ENCODE data around the gene SGPL1. TPM values are rescaled to one million over a fixed set of nuclear protein-coding genes. Genes with fewer than 3 reads are reported as not detected.

The SGPL1 gene
- total and polyA plus RNA-seq, 2 of the 8 experiments (the other 6 are each of a cell fraction or from before 2014, with no cell fraction given), result 20.5 to 51.6 TPM

GRCh38 chr10:70901276-70901878, 85.6 kb downstream of the SGPL1 start:
- H3K36me3 ChIP-seq (ENCODE audit: control insufficient read depth in 2 of 4, insufficient read depth in 4 of 4, low read length in 3 of 4), result no peaks in the 10 kb centered on the region
- H3K27me3 ChIP-seq (replicated peaks in 1 of 4; ENCODE audit: control insufficient read depth in 3 of 4, extremely low read depth in 1 of 4, insufficient read depth in 3 of 4, low read length in 3 of 4), result no peaks in the 10 kb centered on the region
- no peak overlapping the region for H2BK12ac ChIP-seq (ENCODE audit: low read depth, low read length)
- no peak overlapping the region for H3K4ac ChIP-seq (replicated peaks; ENCODE audit: insufficient read length, low read depth, low read length)
- no peaks in the 10 kb centered on the region for H3K79me1 ChIP-seq (ENCODE audit: low read depth, low read length)
- H3K27ac ChIP-seq (ENCODE audit: low read depth, low read length), result no peak overlapping the region
- no peaks in the 10 kb centered on the region; a peak in 1 of 7 replicates for H3K4me1 ChIP-seq (replicated peaks in 1 of 4; ENCODE audit: control insufficient read depth in 3 of 4, insufficient read depth in 4 of 4, low read length in 3 of 4)
- CTCF ChIA-PET (ENCODE audit: partially characterized antibody), result interaction anchor here (0.6 to 13.3 kb wide), 11 partner anchors 8 to 1883 kb away, joined by 3 to 237 read pairs (median 5); no protein-coding TSS in a partner anchor
- H3K9ac ChIP-seq (replicated peaks in 1 of 4; ENCODE audit: extremely low read depth in 1 of 4, low read depth in 3 of 4, low read length in 3 of 4), result no peak overlapping the region
- H3K23ac ChIP-seq (ENCODE audit: insufficient read length), result no peak overlapping the region
- H3K56ac ChIP-seq (replicated peaks; ENCODE audit: insufficient read length, low read depth, low read length), result no peak overlapping the region
- no peak overlapping the region for H2BK15ac ChIP-seq (ENCODE audit: low read length)
- no peak for FAIRE-seq
- POLR2A ChIA-PET (ENCODE audit: partially characterized antibody), result no interaction called here
- 90% methylated on average over 13 of the region's 13 CpGs; no CpG with 5 or more reads in 1 of the 2 experiments for WGBS, 2 experiments (ENCODE audit: extremely low coverage in 1 of 2, insufficient coverage in 1 of 2, insufficient read length in 1 of 2, insufficient replicate concordance in 2 of 2, low coverage in 1 of 2, low lambda C conversion rate in 2 of 2, missing lambda C conversion rate in 1 of 2)
- DNase-seq (ENCODE audit: low read depth in 1 of 2, low spot score in 2 of 2), result no peak
- H4K20me1 ChIP-seq (replicated peaks in 1 of 2; ENCODE audit: control insufficient read depth in 1 of 2, insufficient read depth in 2 of 2, low read length in 2 of 2), result no peaks in the 10 kb centered on the region
- no peaks in the 10 kb centered on the region for H3K9me3 ChIP-seq (ENCODE audit: insufficient read depth in 2 of 2, low read depth in 1 of 2, low read length in 1 of 2)
- no peak overlapping the region for H3K14ac ChIP-seq (ENCODE audit: insufficient read length)
- H4K5ac ChIP-seq (ENCODE audit: insufficient read length, low read depth, low read length), result no peak overlapping the region
- no peak overlapping the region for H3K4me2 ChIP-seq (ENCODE audit: insufficient read depth in 1 of 2, low read depth in 2 of 2, low read length in 2 of 2)
- H2AFZ ChIP-seq (ENCODE audit: low read length), result no peak overlapping the region
- no peak overlapping the region for H4K91ac ChIP-seq (replicated peaks; ENCODE audit: insufficient read length, low read length)
- no peak overlapping the region for H2BK20ac ChIP-seq (ENCODE audit: low read length)
- H3K4me3 ChIP-seq (ENCODE audit: extremely low read depth in 1 of 4, insufficient read depth in 2 of 4, low read depth in 3 of 4, low read length in 4 of 4), result no peak overlapping the region
- no peaks in the 10 kb centered on the region for H3K79me2 ChIP-seq (ENCODE audit: control insufficient read depth in 1 of 2, insufficient read depth in 2 of 2, low read length in 2 of 2)
- H3K18ac ChIP-seq (ENCODE audit: extremely low read depth, low read length), result no peak overlapping the region
- H2BK120ac ChIP-seq (replicated peaks; ENCODE audit: low read depth, low read length), result no peak overlapping the region
- no peak overlapping the region for H2AK5ac ChIP-seq (ENCODE audit: low read depth, low read length)
- no peak overlapping the region; the same call in none of the 2 replicates for H4K8ac ChIP-seq (ENCODE audit: extremely low read depth, insufficient read depth, low read length)
- 0 out of 2 replicates have a peak, but pooled peaks cover 2% of the 10 kb centered on the region for H3K23me2 ChIP-seq (ENCODE audit: low read depth, low read length)
- no peak overlapping the region for H2BK5ac ChIP-seq (ENCODE audit: low read depth, low read length)
- no peak for TF ChIP-seq SIN3A (conservative IDR thresholded peaks at IDR 0.05 in 1 of 2, IDR thresholded peaks at IDR 0.05 in 1 of 2; ENCODE audit: low read depth in 1 of 2, low read length in 2 of 2)
- TF ChIP-seq JUN (IDR thresholded peaks at IDR 0.05; ENCODE audit: low read depth, low read length), result no peak
- TF ChIP-seq ATF2 (IDR thresholded peaks at IDR 0.05; ENCODE audit: low read length), result no peak
- no peak for TF ChIP-seq SUZ12 (IDR thresholded peaks at IDR 0.05; ENCODE audit: low read length)
- TF ChIP-seq RNF2 (IDR thresholded peaks at IDR 0.05; ENCODE audit: borderline replicate concordance, low read depth, low read length, missing control alignments, poor library complexity, severe bottlenecking), result no peak
- no peak for TF ChIP-seq MAFK (IDR thresholded peaks at IDR 0.05; ENCODE audit: low read depth, low read length)
- TF ChIP-seq CHD1 (IDR thresholded peaks at IDR 0.05; ENCODE audit: low read depth, low read length), result no peak
- no peak for TF ChIP-seq FOSL1 (IDR thresholded peaks at IDR 0.05; ENCODE audit: insufficient read depth, low read depth, low read length)
- no peak for TF ChIP-seq SP1 (IDR thresholded peaks at IDR 0.05; ENCODE audit: low read depth, low read length)
- no peak for TF ChIP-seq RAD21 (IDR thresholded peaks at IDR 0.05 in 1 of 2, conservative IDR thresholded peaks at IDR 0.05 in 1 of 2; ENCODE audit: low read depth in 2 of 2, low read length in 2 of 2)
- no peak for TF ChIP-seq BCL11A (IDR thresholded peaks at IDR 0.05; ENCODE audit: low read depth in 2 of 2, low read length in 2 of 2)
